Natural killer cell (primary cell): Measurements from ENCODE around the gene KIF11. TPM values are rescaled to one million over a fixed set of nuclear protein-coding genes. Genes with fewer than 3 reads are reported as not detected.
"Not testable (repeated sequence)": the region's sequence is repeated elsewhere in the genome, so short reads cannot be mapped to it uniquely, and the experiment has no call there.

Source experiments
- ATAC-seq, 3 donors: fragments of 150-1000 bp in 2 of 3; fragments of 200-7000 bp in 1 of 3; cut with Tn5 transposase; 1 replicate in 1 of 3; 2 replicates in 2 of 3; pipeline ENCODE4 v1.10.0; 2021; ENCODE audit warnings: mild to moderate bottlenecking in 2 of 3, moderate library complexity in 2 of 3
- DNase-seq, 2 donors: peaks; one replicate each; pipeline versions ENCODE4 v3.0.0 to v3.0.0-alpha.2; 2013 to 2021; ENCODE audit warnings: mixed read lengths in 1 of 2
- H3K27ac ChIP-seq: one replicate; pipeline ENCODE4 v1.5.1; 2013; ENCODE audit warnings: mild to moderate bottlenecking, low read length
- H3K27me3 ChIP-seq: one replicate; pipeline ENCODE4 v1.6.1; 2013; ENCODE audit warnings: low read length; ENCODE audit not compliant: control insufficient read depth, insufficient read depth
- H3K36me3 ChIP-seq: one replicate; pipeline ENCODE4 v1.6.1; 2013; ENCODE audit warnings: low read length; ENCODE audit not compliant: control insufficient read depth, insufficient read depth
- H3K4me1 ChIP-seq: one replicate; pipeline ENCODE4 v1.6.1; 2013; ENCODE audit warnings: low read length; ENCODE audit not compliant: control insufficient read depth, insufficient read depth
- H3K4me3 ChIP-seq: one replicate; pipeline ENCODE4 v1.5.1; 2013; ENCODE audit warnings: low read length
- H3K9me3 ChIP-seq: one replicate; pipeline ENCODE4 v1.6.1; 2013; ENCODE audit warnings: low read length; ENCODE audit not compliant: control insufficient read depth, insufficient read depth
- H3K27ac Mint-ChIP-seq, 2 donors: one replicate each; pipeline ENCODE4 v1.8.0; 2022; ENCODE audit warnings: mild to moderate bottlenecking in 2 of 2, mixed read lengths in 2 of 2, moderate library complexity in 1 of 2
- H3K27me3 Mint-ChIP-seq, 2 donors: one replicate each; pipeline ENCODE4 v1.8.0; 2022; ENCODE audit warnings: low read depth in 2 of 2, mixed read lengths in 2 of 2
- H3K36me3 Mint-ChIP-seq: one replicate; pipeline ENCODE4 v1.8.0; 2022; ENCODE audit warnings: mixed read lengths
- H3K4me1 Mint-ChIP-seq, 2 donors: one replicate each; pipeline ENCODE4 v1.8.0; 2022; ENCODE audit warnings: mixed read lengths in 2 of 2
- H3K4me3 Mint-ChIP-seq: one replicate; pipeline ENCODE4 v1.8.0; 2022; ENCODE audit warnings: mild to moderate bottlenecking, moderate library complexity, mixed read lengths
- H3K9me3 Mint-ChIP-seq, 2 donors: one replicate each; pipeline ENCODE4 v1.8.0; 2022; ENCODE audit warnings: mixed read lengths in 2 of 2
- WGBS: methylation state at CpG from one replicate; pipeline ENCODE4 v1.1.7; 2013; ENCODE audit warnings: missing lambda C conversion rate; ENCODE audit not compliant: insufficient coverage; 5-methylcytosine and 5-hydroxymethylcytosine counted together
- intact Hi-C: fragments of 100-400 bp; cut with micrococcal nuclease; formaldehyde crosslinking; loops from one replicate; pipeline ENCODE4 v1.14.2; 2022
- total RNA-seq, 4 donors: library from RNA; stranded (reverse); fragments of 120-200 nt in 1 of 4; gene quantifications; one replicate each; pipeline versions ENCODE4 v1.2.3 to v1.2.4, GENCODE V29; 2013 to 2022
- TF ChIP-seq, protein P1 (sequence below): fragments of 200-600 bp; IDR thresholded peaks from one replicate; pipeline ENCODE4 v1.8.0; 2022; ENCODE audit warnings: antibody characterized with exemption

KIF11 gene
- total RNA-seq, 3 donors from 2014 or later (not counting 1 experiment from before 2014, with no cell fraction given), result 1.3 to 2.4 (median 1.9) TPM

DNA sequence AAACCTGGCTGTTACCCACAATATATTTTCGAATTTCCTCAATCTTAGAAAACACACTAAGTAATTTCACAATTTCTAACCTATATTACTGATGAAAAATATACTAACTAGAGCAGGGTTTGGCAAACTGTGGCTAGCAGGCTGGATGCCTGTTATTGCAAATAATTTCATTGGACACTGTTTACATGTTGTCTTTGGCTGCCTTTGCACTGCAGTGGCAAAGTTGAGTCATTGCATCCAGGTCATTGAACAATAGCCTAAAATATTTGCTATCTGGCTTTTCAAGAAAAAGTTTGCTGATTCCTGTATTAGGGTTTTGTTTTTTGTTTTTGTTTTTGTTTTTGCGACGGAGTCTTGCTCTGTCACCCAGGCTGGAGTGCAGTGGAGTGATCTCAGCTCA is 47.2 kb downstream of the KIF11 start:
- no peaks in the 10 kb centered on the region for H3K27me3 ChIP-seq
- no peaks in the 10 kb centered on the region for H3K4me1 ChIP-seq
- Mint-ChIP-seq H3K27me3 (no peaks in the 10 kb centered on the region), H3K4me3 (no peak overlapping the region), H3K27ac (no peak overlapping the region), H3K9me3 (no peaks in the 10 kb centered on the region), H3K36me3 (no peaks in the 10 kb centered on the region), H3K4me1 (peaks cover 0 to 4% of the 10 kb centered on the region in 2 donors)
- WGBS, result 100% methylated on average over 2 of the region's 3 CpGs
- no peak overlapping the region for H3K27ac ChIP-seq
- H3K36me3 ChIP-seq, result no peaks in the 10 kb centered on the region
- TF ChIP-seq, protein P1, sequence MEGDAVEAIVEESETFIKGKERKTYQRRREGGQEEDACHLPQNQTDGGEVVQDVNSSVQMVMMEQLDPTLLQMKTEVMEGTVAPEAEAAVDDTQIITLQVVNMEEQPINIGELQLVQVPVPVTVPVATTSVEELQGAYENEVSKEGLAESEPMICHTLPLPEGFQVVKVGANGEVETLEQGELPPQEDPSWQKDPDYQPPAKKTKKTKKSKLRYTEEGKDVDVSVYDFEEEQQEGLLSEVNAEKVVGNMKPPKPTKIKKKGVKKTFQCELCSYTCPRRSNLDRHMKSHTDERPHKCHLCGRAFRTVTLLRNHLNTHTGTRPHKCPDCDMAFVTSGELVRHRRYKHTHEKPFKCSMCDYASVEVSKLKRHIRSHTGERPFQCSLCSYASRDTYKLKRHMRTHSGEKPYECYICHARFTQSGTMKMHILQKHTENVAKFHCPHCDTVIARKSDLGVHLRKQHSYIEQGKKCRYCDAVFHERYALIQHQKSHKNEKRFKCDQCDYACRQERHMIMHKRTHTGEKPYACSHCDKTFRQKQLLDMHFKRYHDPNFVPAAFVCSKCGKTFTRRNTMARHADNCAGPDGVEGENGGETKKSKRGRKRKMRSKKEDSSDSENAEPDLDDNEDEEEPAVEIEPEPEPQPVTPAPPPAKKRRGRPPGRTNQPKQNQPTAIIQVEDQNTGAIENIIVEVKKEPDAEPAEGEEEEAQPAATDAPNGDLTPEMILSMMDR, result no peak
- ATAC-seq (no peak), DNase-seq (peak in 1 of 2 donors; percentile 4)
- intact Hi-C loops, result no loop called here
- no peaks in the 10 kb centered on the region for H3K9me3 ChIP-seq
- no peak overlapping the region for H3K4me3 ChIP-seq

DNA sequence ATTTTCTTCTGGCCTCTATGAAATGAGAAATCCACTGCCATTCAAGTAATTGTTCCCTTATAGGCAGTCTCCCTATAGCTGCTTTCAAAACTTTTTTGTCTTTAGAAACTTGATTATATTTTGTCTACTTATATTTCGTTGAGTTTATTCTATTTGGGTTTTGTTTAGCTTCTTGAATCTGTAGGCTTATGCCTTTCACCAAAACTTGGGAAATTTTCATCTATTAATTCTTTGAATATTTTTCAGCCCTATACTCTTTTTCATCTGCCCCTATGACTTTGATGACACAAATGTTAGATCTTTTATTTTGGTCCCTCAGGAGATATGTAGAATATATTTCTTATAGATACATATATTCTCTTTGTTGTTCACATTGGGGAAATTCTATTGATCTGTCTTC is 48.6 kb downstream of the KIF11 start:
- DNase-seq (no peak), ATAC-seq (no peak)
- Histone ChIP-seq H3K9me3 (no peaks in the 10 kb centered on the region), H3K36me3 (no peaks in the 10 kb centered on the region), H3K27me3 (no peaks in the 10 kb centered on the region), H3K4me3 (no peak overlapping the region), H3K27ac (no peak overlapping the region), H3K4me1 (no peaks in the 10 kb centered on the region)
- WGBS, result no CpG with 5 or more reads among the region's 1 CpG
- intact Hi-C loops, result no loop called here
- Mint-ChIP-seq H3K27ac (no peak overlapping the region), H3K4me3 (no peak overlapping the region), H3K9me3 (no peaks in the 10 kb centered on the region), H3K4me1 (peaks cover 0 to 4% of the 10 kb centered on the region in 2 donors), H3K36me3 (no peaks in the 10 kb centered on the region), H3K27me3 (no peaks in the 10 kb centered on the region)
- TF ChIP-seq, protein P1, result no peak

DNA sequence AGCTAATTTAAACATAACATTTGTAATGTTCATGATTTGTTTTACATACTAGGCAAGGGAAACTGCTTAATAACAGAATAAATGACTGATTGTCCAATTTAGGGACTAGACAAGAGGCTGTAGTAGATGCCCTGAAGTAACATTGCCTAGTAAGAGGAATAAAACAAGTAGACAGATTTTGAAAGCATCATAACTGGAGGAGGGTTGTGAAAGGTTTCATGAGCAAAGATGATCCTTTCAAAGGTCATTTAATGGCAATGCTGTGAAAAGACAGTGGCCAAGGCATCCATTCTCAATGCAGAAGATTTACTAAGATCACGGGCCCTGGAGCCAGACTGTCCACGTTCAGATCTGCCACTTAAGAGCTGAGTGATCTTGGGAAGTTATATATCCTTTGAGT is 52.0 kb downstream of the KIF11 start:
- 93% methylated on average over 2 of the region's 2 CpGs for WGBS
- Histone ChIP-seq H3K27ac (no peak overlapping the region), H3K27me3 (no peaks in the 10 kb centered on the region), H3K9me3 (no peaks in the 10 kb centered on the region), H3K4me3 (no peak overlapping the region), H3K4me1 (no peaks in the 10 kb centered on the region), H3K36me3 (peaks cover 2% of the 10 kb centered on the region)
- H3K4me3 Mint-ChIP-seq, result no peak overlapping the region
- no peaks in the 10 kb centered on the region for H3K9me3 Mint-ChIP-seq
- H3K36me3 Mint-ChIP-seq, result no peaks in the 10 kb centered on the region
- no peak overlapping the region for H3K27ac Mint-ChIP-seq
- intact Hi-C loops, result loop anchor here (1.0 kb wide), 1 partner anchor 128 kb away; no protein-coding TSS in a partner anchor
- TF ChIP-seq, protein P1, result no peak
- DNase-seq (no peak), ATAC-seq (no peak)
- H3K4me1 Mint-ChIP-seq, result peaks cover 0 to 4% of the 10 kb centered on the region in 2 donors
- H3K27me3 Mint-ChIP-seq, result no peaks in the 10 kb centered on the region

DNA sequence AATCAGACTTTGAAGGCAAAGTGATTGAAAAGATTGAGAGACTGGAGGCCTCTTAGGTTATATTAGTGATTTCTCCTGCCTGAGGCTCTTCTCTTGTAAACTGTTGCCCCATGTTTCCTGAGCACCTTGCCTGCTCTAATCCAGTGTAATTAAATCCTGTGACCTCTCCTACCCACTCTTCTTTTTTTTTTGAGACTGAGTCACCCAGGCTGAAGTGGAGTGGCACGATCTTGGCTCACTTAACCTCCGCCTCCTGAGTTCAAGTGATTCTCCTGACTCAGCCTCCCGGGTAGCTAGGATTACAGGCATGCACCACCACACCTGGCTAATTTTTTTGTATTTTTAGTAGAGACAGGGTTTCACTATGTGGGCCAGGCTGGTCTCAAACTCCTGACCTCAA is 57.9 kb downstream of the KIF11 start:
- H3K27ac Mint-ChIP-seq, H3K27me3 Mint-ChIP-seq, ATAC-seq: not testable (repeated sequence)

More for the DNA sequence above, 57.9 kb downstream of the KIF11 start:
- H3K36me3 ChIP-seq, H3K27me3 ChIP-seq, H3K4me3 ChIP-seq, H3K4me3 Mint-ChIP-seq, H3K4me1 Mint-ChIP-seq, DNase-seq, intact Hi-C loops, H3K27ac ChIP-seq, H3K4me1 ChIP-seq, H3K36me3 Mint-ChIP-seq, H3K9me3 ChIP-seq, H3K9me3 Mint-ChIP-seq: not testable (repeated sequence)
- 98% methylated on average over 3 of the region's 3 CpGs for WGBS
